Vagina (tissue), 2 donors: ENCODE data around the gene PIN1.

Source experiments
- POLR2A ChIP-seq, 2 donors: fragments of 450-650 bp; IDR thresholded peaks; one replicate each; pipeline ENCODE4 v1.6.1; 2017; ENCODE audit warnings: antibody characterized with exemption in 2 of 2, mild to moderate bottlenecking in 2 of 2, moderate library complexity in 2 of 2
- POLR2AphosphoS5 ChIP-seq, 2 donors: sonication (generic); formaldehyde crosslinking; IDR thresholded peaks; one replicate each; pipeline ENCODE4 v1.9.0; 2017; ENCODE audit warnings: antibody characterized with exemption in 2 of 2, mild to moderate bottlenecking in 2 of 2, low read depth in 1 of 2; ENCODE audit not compliant: insufficient read depth in 1 of 2
- TF ChIP-seq, protein P1 (sequence below), 3 experiments: fragments of 450-650 bp in 2 of 3; fragments of 200-600 bp in 1 of 3; sonication (generic) in 1 of 3; IDR thresholded peaks; one replicate each; pipeline ENCODE4 v1.5.1; 2017 to 2019; ENCODE audit warnings: antibody characterized with exemption in 3 of 3, mild to moderate bottlenecking in 2 of 3, moderate library complexity in 2 of 3

DNA sequence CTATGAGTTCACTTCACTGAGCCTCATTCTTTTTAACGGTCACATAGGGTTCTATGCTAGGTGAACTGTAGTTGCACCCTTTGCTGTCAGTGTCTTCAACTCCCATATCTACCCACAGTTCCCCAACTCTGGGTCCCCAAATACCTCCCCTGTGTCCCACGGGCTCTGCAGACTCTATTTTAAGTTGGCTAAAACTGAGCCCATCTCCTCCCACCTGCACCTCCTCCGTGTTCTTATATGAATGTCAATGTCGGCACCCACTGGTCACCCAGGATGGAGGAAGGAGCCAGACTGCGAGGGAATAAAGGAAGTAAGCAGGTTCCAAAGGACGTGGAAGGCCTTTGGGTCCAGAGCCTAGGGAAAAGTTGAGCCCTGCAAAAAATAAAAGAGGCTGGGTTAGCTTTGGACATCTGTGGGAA lies 802 bp upstream of the PIN1 start:
- TF ChIP-seq POLR2A (IDR thresholded peaks at IDR 0.05) = no peak
- TF ChIP-seq, protein P1, sequence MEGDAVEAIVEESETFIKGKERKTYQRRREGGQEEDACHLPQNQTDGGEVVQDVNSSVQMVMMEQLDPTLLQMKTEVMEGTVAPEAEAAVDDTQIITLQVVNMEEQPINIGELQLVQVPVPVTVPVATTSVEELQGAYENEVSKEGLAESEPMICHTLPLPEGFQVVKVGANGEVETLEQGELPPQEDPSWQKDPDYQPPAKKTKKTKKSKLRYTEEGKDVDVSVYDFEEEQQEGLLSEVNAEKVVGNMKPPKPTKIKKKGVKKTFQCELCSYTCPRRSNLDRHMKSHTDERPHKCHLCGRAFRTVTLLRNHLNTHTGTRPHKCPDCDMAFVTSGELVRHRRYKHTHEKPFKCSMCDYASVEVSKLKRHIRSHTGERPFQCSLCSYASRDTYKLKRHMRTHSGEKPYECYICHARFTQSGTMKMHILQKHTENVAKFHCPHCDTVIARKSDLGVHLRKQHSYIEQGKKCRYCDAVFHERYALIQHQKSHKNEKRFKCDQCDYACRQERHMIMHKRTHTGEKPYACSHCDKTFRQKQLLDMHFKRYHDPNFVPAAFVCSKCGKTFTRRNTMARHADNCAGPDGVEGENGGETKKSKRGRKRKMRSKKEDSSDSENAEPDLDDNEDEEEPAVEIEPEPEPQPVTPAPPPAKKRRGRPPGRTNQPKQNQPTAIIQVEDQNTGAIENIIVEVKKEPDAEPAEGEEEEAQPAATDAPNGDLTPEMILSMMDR (IDR thresholded peaks at IDR 0.05) = no peak
- no peak for TF ChIP-seq POLR2AphosphoS5 (IDR thresholded peaks at IDR 0.05; ENCODE audit: insufficient read depth in 1 of 2, low read depth in 1 of 2)
